ENCODE measurements around the gene CYTIP.
"Not testable (repeated sequence)": the region's sequence is repeated elsewhere in the genome, so short reads cannot be mapped to it uniquely, and the experiment has no call there.

Gene CYTIP

DNA sequence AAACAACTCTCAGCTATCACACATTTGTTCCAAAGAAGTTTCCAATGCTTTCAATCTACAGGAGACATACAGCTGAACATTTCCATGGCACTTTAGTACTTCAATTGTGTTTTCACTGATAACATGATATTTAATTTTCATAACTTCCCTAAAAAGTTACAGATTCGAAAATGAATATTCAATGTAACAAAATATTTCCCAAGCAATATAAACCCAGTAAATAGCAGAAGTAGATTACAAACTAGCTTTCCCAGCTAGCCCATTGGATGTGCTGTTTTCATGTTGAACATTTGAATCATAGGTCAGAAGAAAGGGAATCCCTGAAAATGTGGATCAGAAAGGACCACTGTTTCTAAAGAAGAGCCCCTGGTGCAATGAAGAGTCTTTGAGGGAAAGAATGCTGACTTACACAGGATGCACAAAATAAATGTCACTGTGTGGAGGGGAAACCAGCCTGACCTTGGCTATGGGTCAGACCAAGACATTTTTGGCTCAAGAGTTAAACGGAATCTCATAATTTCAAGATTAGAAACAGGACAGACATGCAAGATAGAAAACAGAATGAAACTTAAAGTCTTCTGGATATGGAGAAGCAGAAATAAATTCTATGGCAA, 22.5 kb downstream of the CYTIP start:
- DNase-seq: no peak

DNA sequence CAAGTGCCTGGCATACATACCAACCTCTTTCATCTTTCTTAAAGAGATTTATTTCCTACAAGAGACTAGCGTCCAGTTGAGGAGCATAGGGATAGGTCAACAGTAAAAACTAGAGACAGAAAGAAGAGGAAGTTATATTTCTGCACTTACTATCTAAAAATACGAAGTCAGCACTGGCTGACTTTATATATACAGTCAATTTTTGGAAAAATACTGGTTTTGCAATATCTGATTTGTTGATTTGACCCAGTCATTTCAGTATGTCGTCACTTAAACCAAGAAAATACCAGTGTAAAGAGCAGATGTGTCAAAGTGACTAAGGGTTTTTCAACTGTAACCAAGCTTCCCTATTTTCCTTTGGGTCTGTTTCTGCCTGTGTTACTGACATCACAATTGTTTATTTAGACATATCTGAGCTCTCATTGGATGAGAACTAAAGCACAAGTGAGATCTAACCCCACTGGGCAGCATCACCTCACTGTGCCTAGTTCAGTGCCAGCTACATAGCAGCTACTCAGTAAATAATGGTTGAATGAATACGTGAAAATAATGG, 23.0 kb downstream of the CYTIP start:
- no peak for DNase-seq

DNA sequence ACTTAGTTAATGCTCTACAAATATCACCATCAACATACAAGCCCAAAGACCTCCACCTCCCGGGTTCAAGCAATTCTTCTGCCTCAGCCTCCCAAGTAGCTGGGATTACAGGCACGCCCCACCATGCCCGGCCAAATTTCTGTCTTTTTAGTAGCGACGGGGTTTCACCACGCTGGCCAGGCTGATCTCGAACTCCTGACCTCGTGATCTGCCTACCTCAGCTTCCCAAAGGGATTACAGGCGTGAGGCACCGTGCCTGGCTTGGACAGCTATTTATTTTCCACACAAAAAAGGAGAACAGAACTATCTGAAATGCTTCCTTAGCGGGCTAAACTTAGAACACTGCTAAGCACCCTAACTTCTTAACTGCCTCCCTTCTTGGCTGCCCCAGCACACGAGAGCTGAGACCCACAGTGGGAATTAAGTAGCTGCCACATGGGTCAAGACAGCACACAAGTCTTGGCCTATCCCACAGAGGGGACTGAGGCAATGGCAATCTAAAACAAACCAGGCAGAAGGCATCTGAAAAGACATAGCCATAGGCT, 24.8 kb downstream of the CYTIP start:
- no peak for DNase-seq

DNA sequence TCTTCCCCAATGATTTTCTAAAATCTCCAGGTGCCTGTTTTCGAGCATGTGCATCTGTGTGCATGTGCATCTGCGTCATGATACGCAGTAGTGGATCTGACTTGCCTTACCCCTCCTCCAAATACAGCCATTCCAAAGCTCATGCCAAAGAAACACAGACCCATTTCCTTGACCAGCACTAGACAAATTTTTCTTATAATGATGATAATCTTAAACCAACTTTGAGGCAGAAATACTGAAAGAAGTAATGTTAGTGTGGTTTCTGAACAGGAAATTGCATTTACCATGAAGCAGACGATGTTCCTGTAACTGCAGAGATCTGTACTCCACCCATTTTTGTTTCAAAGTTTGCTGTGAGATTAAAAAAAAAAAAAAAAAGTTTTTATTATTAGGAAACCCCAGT, 25.6 kb downstream of the CYTIP start:
- no peak for DNase-seq

DNA sequence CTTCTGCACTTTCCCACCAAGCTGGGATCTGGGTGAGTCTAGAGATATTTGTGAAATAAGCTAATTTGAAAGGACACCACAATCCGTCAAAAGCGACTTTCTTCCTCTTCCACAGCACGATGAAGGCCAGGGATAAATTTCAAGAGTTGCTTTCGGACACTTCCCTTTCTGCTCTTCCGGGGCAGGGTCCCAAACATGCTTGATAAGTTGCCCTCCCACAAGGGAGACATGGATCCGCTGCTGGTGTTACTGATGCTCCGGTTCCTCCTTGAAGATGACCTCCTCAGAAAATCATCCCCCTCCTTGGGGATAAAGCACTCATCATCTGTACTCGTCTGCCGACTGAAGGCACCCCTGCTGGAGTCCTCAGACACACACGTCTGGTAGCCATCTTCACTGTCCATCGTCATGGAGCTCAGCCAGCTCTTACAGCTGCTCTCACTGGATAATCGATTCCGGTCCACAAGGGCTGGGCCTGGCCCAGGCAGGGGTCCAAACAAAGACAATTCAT, 28.2 kb downstream of the CYTIP start:
- DNase-seq: no peak

DNA sequence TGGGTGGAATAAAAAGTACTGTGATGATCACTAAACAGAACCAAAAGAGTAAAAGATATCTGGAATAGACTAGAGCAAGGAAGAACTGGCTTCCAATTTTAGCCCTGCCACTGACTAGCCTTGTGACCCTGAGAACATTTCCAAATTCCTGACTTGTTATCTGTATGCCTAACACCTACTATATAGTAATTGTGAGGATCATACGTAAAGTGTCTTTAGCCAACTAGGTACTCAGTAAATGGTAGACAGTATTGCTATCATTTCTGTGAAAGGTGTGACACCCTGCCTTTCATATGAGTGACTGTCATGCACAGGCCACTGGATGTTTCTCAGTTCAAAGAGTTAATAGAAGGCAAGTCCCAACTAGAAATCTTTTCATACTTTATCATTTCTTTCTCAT, 29.8 kb downstream of the CYTIP start:
- DNase-seq: no peak

DNA sequence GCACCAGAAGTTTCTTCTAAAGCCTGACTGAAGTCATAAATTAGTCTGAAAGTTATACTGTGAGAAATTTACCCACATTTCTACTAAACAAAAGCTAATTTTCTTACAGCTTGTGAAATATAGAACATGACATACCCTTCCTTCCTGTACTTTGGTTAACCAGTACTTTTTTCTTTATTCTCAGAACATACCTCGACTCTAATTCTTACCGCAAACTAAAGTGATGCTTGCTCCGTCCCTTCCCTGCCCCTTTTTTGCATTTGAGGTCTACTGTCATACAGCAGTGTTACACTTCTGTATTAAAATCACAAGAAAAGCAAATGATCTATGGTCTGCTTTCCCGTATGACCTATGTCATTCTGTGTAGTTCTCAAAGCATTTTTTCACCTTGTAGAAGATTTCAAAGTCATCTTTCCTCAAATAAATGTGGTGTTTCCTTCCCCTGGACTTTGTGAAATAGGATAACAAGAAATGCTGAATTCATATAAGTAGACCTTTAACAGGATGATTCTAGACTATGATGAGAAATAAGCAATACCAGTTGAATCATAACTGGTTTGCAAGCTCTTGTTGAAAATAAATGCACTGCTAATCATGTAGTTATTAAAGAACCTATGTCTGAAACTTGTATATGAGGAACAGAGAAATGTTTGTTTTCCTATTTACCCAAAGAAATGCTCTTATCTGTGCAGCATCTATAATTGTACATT, 30.4 kb downstream of the CYTIP start:
- DNase-seq: no peak

DNA sequence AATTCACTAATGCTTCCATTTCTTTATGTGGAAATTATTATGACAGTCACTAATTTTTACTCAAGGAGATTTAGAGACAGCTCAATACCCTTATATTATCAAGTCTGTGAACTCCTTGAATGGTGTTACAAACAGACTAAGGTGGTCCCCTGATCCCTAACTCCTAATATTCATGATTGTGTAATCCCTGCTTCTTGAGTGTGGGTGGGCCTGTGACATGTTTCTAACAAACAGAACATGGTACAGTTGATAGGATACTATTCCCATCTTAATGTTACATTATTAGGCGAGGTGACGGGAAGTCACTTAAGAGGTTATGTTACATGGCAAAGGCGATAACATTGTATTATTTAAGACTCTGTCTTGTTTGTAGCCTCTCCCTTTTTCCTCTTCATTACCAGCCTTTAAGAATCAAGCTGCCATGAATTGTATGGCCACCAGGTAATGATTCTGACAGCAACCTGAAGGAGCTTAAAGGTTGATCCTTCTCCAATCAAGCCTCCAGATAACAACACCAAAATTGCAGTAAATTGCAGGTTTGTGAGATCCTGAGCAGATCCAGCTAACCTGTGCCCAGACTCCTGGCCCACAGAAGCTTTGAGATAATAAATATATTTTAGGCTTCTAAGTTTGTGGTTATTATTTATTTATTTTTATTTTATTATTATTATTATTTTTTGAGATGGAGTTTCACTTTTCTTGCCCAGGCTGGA, 32.1 kb downstream of the CYTIP start:
- DNase-seq: no peak

DNA sequence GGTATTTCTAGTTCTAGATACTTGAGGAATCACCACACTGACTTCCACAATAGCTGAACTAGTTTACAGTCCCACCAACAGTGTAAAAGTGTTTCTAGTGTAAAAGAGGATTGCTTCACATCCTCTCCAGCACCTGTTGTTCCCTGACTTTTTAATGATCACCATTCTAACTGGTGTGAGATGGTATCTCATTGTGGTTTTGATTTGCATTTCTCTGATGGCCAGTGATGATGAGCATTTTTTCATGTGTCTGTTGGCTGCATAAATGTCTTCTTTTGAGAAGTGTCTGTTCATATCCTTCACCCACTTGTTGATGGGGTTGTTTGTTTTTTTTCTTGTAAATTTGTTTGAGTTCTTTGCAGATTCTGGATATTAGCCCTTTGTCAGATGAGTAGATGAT, 38.5 kb downstream of the CYTIP start:
- DNase-seq: not testable (repeated sequence)

DNA sequence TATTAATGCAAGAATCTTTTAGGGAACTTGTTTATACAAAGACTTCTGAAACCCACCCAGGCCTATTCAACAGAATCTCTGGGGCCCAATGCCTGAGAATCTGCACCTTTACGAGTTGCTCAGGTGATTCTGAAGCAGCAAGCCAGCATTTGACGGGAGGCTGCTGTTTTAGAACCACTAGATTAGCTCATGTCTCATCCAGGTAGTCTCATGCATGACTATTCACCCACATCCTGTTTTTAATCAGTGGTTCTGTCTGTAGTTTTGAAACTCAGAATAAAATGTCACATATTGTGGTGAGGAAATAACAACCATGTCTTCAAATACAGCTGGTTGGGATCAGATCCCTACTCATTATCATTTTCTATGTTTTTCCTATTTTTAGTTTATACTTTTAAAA, 39.5 kb downstream of the CYTIP start:
- no peak for DNase-seq

DNA sequence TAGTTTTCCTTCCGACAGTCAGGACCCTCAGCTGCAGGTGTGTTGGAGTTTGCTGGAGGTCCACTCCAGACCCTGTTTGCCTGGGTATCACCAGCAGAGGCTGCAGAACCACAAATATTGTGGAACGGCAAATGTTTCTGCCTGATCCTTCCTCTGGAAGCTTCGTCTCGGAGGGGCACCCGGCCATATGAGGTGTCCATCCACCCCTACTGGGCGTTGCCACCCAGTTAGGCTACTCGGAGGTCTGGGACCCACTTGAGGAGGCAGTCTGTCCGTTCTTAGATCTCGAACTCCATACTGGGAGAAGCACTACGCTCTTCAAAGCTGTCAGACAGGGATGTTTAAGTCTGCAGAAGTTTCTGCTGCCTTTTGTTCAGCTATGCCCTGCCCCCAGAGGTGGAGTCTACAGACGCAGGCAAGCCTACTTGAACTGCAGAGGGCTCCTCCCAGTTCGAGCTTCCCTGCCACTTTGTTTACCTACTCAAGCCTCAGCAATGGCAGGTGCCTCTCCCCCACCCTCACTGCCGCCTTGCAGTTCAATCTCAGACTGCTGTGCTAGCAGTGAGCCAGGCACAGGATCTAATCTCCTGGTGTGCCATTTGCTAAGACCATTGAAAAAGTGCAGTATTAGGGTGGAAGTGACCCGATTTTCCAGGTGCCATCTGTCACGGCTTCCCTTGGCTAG, 40.9 kb downstream of the CYTIP start:
- not testable (repeated sequence) for DNase-seq

DNA sequence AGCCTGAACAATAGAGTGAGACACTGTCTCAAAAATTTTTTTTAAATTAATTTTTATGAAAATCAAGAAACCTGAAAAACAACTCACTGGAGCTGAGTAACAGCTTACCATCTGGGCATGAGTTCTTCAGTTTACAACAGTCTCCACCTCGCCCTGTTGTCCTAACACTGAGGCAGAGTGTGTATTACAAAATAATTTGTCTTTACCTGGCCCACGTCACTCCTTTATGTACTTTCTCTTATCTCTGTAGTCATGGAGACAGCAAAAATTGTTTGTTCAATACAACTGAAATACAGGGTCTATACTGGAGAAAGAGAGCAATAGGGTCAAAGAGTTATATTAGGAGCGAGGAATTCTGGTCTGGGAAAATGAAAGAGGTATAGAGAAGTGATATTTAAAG, 48.1 kb downstream of the CYTIP start:
- DNase-seq: no peak

DNA sequence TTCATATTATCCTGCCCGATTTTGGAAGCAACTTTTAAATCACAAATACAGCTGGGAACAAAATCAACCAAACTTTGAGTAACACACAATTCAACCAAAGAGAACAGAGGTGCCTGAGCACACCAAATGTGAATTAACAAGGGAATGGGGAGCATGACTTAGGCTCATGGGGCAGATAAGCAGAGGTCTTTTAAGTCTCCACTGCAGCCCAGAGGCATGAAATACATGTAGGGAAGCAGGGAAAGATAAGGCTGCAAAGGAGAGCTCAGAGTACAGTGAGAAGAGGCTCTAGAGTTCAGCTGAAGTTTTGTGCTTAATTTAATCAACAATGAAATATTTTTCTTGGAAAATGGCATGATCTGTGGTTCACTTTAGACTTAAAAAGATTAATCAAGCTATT, 49.0 kb downstream of the CYTIP start:
- no peak for DNase-seq

DNA sequence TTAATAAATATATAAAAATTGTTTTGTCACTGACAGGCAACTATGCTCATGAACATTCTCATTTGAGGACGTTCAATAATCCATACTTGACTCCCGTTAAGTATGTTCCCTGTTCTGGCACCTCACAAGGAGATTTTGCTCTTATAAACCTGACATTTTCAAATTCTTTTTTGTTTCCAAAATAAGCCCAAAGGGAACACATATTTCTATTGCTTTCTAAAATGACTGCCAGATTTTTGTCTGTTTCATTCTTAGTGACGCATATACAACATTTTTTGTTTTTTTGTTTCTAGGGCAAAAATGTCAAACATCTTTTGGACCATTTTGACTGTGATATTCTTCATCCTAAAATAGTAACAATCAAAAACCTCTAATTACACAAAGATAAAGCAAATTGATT, 50.5 kb downstream of the CYTIP start:
- DNase-seq: no peak

DNA sequence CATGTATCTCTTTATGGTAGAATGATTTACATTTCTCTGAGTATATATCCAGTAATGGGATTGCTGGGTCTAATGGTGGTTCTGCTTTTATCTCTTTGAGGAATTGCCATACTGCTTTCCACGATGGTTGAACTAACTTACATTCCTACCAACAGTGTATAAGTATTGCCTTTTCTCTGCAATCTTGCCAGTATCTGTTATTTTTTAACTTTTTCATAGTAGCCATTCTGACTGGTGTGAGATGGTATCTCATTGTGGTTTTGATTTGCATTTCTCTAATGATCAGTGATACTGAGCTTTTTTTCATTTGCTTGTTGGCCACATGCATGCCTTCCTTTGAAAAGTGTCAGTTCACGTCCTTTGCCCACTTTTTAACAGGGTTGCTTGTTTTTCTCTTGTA, 55.1 kb downstream of the CYTIP start:
- no peak for DNase-seq

DNA sequence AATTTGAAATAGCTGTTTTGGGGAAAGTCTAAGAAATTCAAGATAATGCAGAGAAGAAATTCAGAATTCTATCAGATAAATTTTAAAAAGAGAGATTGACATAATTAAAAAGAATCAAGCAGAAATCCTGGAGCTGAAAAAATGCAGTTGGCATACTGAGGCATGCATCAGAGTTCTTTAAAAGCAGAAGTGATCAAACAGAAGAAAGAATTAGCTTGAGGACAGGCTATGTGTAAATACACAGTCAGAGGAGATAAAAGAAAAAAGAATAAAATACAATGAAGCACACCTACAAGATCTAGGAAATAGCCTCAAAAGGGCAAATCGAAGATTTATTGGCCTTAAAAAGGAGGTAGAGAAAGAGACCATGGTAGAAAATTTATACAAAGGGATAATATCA, 57.1 kb downstream of the CYTIP start:
- DNase-seq: no peak

DNA sequence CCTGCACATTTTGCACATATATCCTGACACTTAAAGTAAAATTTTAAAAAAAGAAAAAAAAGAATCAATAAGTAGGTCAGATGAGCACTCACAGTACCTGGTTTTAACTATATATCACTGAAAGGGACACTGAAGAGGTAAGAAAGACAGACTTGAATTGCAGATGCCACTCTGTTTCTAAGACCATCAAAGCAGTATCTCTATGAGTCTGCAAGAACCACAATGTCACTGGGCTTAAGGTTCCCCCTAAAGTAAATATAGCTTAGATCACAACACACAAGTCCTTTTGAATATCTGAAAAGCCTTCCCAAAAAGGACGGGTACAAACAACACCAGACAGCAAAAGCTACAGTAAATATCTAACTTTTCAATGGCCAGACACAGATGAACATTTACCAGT, 57.6 kb downstream of the CYTIP start:
- no peak for DNase-seq

DNA sequence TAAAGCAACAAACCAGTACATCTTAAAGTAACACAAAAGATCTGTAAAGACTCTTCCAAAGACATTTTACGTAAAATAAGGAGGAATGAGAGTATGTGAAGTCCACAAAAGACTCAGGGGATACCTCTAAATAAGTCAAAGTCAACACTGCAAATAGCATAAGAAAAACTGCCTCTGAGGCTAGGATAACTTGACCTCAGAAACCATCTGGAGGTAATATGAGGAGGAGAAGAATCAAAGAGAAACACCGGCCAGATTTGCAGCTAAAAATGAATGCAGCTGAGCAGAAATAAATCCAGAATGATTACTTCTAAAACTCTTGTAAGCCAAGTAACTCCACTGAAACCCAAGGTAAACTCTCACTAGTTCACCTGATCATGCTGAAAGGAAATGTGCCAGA, 66.0 kb downstream of the CYTIP start:
- DNase-seq: no peak

DNA sequence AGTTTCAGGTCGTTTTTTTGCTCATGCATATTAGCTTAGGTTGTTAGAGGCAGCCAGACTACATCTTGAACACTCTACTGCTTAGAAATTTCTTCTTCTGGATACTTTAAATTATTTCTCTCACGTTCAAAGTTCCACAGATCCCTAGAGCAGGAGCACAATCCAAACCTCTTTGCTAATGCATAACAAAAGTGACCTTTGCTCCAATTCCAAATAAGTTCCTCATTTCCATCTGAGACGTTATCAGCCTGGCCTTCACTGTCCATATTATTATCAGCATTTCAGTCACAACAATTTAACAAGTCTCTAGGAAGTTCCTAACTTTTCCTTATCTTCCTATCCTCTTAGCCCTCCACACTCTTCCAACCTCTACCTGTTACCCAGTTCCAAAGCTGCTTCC, 67.8 kb downstream of the CYTIP start:
- DNase-seq: no peak

DNA sequence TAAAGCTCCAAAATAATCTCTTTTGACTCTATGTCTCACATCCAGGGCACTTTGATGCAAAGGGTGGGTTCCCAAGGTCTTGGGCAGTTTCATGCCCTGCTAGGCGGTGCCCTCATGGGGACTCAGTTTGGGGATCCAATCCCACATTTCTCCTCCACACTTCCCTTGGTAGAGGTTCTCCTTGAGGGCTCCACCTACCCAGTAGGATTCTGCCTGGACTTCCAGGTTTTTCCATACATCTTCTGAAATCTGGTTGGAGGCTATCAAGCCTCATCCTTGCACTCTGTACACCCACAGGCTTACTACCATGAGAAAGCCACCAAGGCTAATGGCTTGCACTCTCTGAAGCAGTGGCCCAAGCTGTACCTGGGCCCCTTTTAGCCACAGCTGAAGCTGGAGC, 68.5 kb downstream of the CYTIP start:
- DNase-seq: no peak

DNA sequence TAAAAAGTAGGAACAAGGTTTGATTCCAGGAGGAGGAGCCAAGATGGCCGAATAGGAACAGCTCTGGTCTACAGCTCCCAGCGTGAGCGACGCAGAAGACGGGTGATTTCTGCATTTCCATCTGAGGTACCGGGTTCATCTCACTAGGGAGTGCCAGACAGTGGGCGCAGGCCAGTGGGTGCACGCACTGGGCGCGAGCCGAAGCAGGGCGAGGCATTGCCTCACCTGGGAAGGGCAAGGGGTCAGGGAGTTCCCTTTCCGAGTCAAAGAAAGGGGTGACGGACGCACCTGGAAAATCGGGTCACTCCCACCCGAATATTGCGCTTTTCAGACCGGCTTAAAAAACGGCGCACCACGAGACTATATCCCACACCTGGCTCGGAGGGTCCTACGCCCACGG, 75.4 kb downstream of the CYTIP start:
- DNase-seq: not testable (repeated sequence)

DNA sequence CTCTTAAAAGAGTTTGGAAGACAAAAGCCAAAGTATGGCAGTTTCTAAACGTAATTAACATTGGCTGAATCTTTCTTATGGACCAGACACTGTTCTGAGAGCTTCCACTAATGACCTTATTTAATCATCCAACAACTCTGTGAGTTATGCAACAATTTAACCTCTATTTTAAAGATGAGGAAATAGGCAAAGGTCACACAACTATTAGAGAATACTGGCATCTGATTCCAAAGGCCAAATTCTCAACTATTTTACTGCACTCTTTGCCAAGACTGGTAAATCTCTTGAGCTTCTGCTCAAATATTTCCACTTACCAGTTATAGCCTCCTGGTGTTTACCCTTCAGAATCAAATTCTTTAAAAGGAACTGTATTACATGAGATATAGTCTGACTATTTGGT, 76.2 kb downstream of the CYTIP start:
- no peak for DNase-seq
